ENCODE results near the gene BRD1. TPM values are rescaled to one million over a fixed set of nuclear protein-coding genes. Genes with fewer than 3 reads are reported as not detected.

Gene BRD1
- total and polyA plus RNA-seq, 9 of the 15 experiments (the other 6 are each of a cell fraction or from before 2014, with no cell fraction given) = 0.42 to 17.6 (median 5.5) TPM

DNA sequence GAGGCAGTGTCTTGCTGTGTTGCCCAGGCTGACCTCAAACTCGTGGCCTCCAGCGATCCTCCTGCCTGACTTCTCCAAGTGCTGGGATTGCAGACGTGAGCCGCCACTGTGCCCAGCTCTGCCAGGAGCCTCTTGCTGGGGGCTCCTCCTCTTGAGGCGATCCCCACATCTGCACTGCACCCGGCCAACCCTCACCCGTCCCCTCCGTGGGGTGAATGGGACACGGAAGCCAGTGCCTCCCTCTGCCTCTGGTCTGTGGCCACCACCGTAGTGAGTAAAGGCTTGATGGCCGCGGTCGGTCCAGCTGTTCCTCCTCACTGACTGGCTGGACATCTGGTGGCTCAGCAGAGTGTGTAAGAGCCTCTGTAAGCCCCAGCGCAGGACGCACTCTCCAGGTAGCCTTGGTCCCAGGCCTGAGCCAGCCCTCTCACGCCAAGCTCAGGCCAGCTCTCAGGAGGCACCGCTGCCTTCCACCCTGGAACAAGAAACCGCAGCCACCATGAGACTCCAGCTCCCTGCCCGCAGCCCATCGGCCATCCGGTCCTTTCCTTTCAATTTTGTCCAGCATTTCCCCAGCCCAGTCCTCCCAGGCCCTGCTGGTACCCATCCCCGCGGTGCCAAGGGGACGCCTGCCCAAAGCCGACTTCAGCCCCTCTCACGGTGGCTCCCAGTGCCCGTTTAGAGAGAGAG, 100.3 kb downstream of the BRD1 start (continued):
- TF ChIP-seq CBX1 (IDR thresholded peaks at IDR 0.05; ENCODE audit: low read depth) (no peak), GATA2 (CRISPR knock-in tag; IDR thresholded peaks at IDR 0.05) (no peak), JUND (IDR thresholded peaks at IDR 0.05; ENCODE audit: borderline replicate concordance, low read depth, low read length) (no peak), JUND (tag; IDR thresholded peaks at IDR 0.05; ENCODE audit: borderline replicate concordance, low read depth, low read length) (no peak), HNRNPH1 (optimal IDR thresholded peaks at IDR 0.05; ENCODE audit: low read depth, low read length) (no peak), SNRNP70 (optimal IDR thresholded peaks at IDR 0.05; ENCODE audit: low read depth, low read length) (no peak), POLR2AphosphoS5 (IDR thresholded peaks at IDR 0.05; ENCODE audit: control insufficient read depth, insufficient read depth, low read depth, low read length) (no peak), ZEB2 (IDR thresholded peaks at IDR 0.05) (no peak), RBM22 (IDR thresholded peaks at IDR 0.05; ENCODE audit: low read depth, low read length, poor library complexity, severe bottlenecking) (no peak), NR1H2 (CRISPR knock-in tag; IDR thresholded peaks at IDR 0.05) (no peak), RBM25 (IDR thresholded peaks at IDR 0.05; ENCODE audit: low read depth, low read length, severe bottlenecking) (no peak), MEF2D (tag; conservative IDR thresholded peaks at IDR 0.05; ENCODE audit: low read depth) (no peak)
- TF ChIP-seq, protein P1, sequence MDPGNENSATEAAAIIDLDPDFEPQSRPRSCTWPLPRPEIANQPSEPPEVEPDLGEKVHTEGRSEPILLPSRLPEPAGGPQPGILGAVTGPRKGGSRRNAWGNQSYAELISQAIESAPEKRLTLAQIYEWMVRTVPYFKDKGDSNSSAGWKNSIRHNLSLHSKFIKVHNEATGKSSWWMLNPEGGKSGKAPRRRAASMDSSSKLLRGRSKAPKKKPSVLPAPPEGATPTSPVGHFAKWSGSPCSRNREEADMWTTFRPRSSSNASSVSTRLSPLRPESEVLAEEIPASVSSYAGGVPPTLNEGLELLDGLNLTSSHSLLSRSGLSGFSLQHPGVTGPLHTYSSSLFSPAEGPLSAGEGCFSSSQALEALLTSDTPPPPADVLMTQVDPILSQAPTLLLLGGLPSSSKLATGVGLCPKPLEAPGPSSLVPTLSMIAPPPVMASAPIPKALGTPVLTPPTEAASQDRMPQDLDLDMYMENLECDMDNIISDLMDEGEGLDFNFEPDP (CRISPR knock-in tag; IDR thresholded peaks at IDR 0.05) = no peak

Data from K562 (cell line).